Uterus (tissue), 4 donors: Measurements from ENCODE around the gene EHMT1. TPM values are rescaled to one million over a fixed set of nuclear protein-coding genes. Genes with fewer than 3 reads are reported as not detected.
"Not testable (repeated sequence)": the region's sequence is repeated elsewhere in the genome, so short reads cannot be mapped to it uniquely, and the experiment has no call there.

Experiments
- DNase-seq, 2 donors: peaks; one replicate each; pipeline ENCODE4 v3.0.0-alpha.2; 2019 to 2020
- H3K27ac ChIP-seq, 2 donors: fragments of 200-600 bp; sonication (generic); 1 replicate in 1 of 2; 2 replicates in 1 of 2; pipeline ENCODE4 v1.5.1; 2016 to 2018
- H3K27me3 ChIP-seq, 2 donors: fragments of 200-600 bp; sonication (generic); one replicate each; pipeline ENCODE4 v1.5.1; 2018 to 2019; ENCODE audit warnings: control low read depth in 1 of 2
- H3K36me3 ChIP-seq, 2 donors: fragments of 200-600 bp; sonication (generic); one replicate each; pipeline ENCODE4 v1.5.1; 2019; ENCODE audit warnings: control low read depth in 1 of 2
- H3K4me1 ChIP-seq, 2 donors: fragments of 200-600 bp; sonication (generic); one replicate each; pipeline ENCODE4 v1.5.1; 2018 to 2019; ENCODE audit warnings: control low read depth in 1 of 2
- H3K4me3 ChIP-seq, 2 donors: fragments of 200-600 bp; sonication (generic); 1 replicate in 1 of 2; 2 replicates in 1 of 2; pipeline ENCODE4 v1.5.1; 2018 to 2019; ENCODE audit warnings: mild to moderate bottlenecking in 1 of 2
- H3K9me3 ChIP-seq, 2 donors: fragments of 200-600 bp; sonication (generic); one replicate each; pipeline ENCODE4 v1.5.1; 2019; ENCODE audit warnings: control low read depth in 1 of 2
- POLR2A ChIP-seq, 2 donors: fragments of 450-650 bp; IDR thresholded peaks; one replicate each; pipeline ENCODE4 v1.6.1; 2016; ENCODE audit warnings: antibody characterized with exemption in 2 of 2, mild to moderate bottlenecking in 1 of 2, moderate library complexity in 1 of 2
- intact Hi-C: fragments of 100-400 bp; cut with DNase I; formaldehyde crosslinking; loops from one replicate; pipeline ENCODE4 v1.15.1; 2023; ENCODE audit warnings: low total_unique reads
- total RNA-seq, 4 donors: library from RNA; depleted of rRNA in 3 of 4; stranded (reverse); fragments of >200 nt in 3 of 4; gene quantifications; one replicate each; pipeline versions ENCODE4 v1.1.0 to v1.2.4, GENCODE V29; 2014 to 2023
- TF ChIP-seq, protein P1 (sequence below), 4 experiments: fragments of 200-600 bp in 2 of 4; fragments of 450-650 bp in 2 of 4; sonication (generic) in 2 of 4; IDR thresholded peaks; one replicate each; pipeline ENCODE4 v1.5.1; 2016 to 2019; ENCODE audit warnings: antibody characterized with exemption in 4 of 4, mild to moderate bottlenecking in 2 of 4, moderate library complexity in 1 of 4
- donor health status: DM: yes; HTN: yes; CAD: no.

Gene EHMT1
- total RNA-seq, 4 donors from 2014 or later: 32.6 to 109 (median 74.9) TPM

DNA sequence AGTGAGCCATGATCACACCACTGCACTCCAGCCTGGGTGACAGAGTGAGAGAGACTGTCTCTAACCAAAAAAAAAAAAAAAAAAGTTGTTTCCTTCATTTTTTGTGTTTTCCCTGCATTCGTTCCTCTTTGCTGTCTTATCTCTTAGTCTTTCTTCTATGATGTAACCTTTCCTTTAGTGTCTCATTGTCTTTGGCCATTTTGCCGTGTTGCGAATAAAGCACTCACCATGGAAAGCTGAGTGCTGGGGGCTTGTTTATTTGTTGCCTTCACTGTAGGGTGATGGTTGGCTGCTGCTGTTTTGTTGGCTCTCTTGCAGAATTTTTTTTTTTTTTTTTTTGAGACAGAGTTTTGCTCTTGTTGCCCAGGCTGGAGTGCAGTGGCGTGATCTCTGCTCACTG lies 7.7 kb downstream of the EHMT1 start:
- intact Hi-C loops: no loop called here
- Histone ChIP-seq H3K9me3 (no peaks in the 10 kb centered on the region), H3K4me1 (peaks cover 1 to 9% of the 10 kb centered on the region in 2 donors), H3K36me3 (no peaks in the 10 kb centered on the region), H3K27ac (no peak overlapping the region), H3K4me3 (no peak overlapping the region), H3K27me3 (no peaks in the 10 kb centered on the region)
- TF ChIP-seq POLR2A (IDR thresholded peaks at IDR 0.05): no peak
- TF ChIP-seq, protein P1, sequence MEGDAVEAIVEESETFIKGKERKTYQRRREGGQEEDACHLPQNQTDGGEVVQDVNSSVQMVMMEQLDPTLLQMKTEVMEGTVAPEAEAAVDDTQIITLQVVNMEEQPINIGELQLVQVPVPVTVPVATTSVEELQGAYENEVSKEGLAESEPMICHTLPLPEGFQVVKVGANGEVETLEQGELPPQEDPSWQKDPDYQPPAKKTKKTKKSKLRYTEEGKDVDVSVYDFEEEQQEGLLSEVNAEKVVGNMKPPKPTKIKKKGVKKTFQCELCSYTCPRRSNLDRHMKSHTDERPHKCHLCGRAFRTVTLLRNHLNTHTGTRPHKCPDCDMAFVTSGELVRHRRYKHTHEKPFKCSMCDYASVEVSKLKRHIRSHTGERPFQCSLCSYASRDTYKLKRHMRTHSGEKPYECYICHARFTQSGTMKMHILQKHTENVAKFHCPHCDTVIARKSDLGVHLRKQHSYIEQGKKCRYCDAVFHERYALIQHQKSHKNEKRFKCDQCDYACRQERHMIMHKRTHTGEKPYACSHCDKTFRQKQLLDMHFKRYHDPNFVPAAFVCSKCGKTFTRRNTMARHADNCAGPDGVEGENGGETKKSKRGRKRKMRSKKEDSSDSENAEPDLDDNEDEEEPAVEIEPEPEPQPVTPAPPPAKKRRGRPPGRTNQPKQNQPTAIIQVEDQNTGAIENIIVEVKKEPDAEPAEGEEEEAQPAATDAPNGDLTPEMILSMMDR (IDR thresholded peaks at IDR 0.05): no peak
- no peak for DNase-seq

DNA sequence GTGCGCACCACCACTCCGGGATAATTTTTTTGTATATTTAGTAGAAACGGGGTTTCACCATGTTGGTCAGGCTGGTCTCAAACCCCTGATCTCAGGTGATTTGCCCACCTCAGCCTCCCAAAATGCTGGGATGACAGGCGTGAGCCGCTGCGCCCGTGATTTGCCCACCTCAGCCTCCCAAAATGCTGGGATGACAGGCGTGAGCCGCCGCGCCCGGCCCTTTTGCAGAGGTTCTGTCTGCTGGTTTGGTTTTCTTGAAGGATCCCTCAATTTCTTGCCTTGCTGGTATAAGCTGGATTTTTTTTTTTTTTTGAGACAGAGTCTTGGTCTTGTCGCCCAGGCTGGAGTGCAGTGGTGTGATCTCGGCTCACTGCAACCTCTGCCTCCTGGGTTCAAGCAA lies 8.6 kb downstream of the EHMT1 start:
- H3K4me3 ChIP-seq, intact Hi-C loops, H3K9me3 ChIP-seq, H3K27me3 ChIP-seq, H3K27ac ChIP-seq, DNase-seq, H3K36me3 ChIP-seq, H3K4me1 ChIP-seq: not testable (repeated sequence)

DNA sequence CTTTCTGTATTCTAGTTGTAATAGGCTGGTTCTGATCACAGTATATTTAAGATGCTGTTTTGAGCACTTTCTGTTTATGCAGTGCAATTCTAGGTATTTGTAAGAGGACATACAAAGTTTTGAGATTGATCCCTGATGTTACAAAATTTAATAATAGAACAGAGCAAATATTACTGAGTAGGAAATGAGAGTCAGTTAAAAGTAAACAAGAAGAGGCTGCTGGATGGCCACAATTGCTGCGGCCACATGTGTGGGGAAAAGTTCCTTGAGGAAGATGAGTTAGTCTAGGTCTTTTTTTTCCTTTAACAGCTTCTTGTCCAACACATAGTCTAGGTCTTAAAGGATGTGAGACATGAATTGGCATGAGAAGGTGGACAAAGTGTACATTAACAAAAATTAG lies 11.3 kb downstream of the EHMT1 start:
- no peaks in the 10 kb centered on the region for H3K36me3 ChIP-seq
- intact Hi-C loops: no loop called here
- H3K27me3 ChIP-seq: no peaks in the 10 kb centered on the region
- TF ChIP-seq POLR2A (IDR thresholded peaks at IDR 0.05): no peak
- TF ChIP-seq, protein P1 (IDR thresholded peaks at IDR 0.05): no peak
- H3K4me3 ChIP-seq: no peak overlapping the region
- H3K27ac ChIP-seq: no peak overlapping the region
- H3K9me3 ChIP-seq: no peaks in the 10 kb centered on the region
- DNase-seq: no peak
- peaks cover 0 to 9% of the 10 kb centered on the region in 2 donors for H3K4me1 ChIP-seq

DNA sequence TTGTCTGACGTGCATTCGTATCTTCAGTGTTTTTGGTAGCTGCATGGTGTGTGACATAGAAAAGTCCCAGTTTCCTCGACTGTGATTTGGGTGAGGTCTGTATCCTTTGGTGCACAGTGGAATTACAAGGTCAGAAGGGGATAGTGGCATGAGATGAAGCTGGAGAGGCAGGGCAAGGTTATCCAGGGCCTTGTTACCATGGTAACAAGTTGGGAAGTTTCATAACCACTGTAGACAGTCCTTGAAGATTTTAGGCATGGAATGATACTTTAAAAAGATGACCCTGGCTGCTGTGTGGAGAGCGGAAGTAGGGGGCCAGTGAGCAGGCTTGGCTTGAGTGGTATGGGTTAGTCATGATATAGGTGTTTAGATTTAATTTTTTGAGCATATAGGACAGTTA lies 11.9 kb downstream of the EHMT1 start:
- intact Hi-C loops: no loop called here
- DNase-seq: no peak
- H3K9me3 ChIP-seq: no peaks in the 10 kb centered on the region
- H3K4me3 ChIP-seq: no peak overlapping the region
- no peak overlapping the region for H3K27ac ChIP-seq
- no peaks in the 10 kb centered on the region for H3K36me3 ChIP-seq
- no peaks in the 10 kb centered on the region for H3K27me3 ChIP-seq
- TF ChIP-seq, protein P1 (IDR thresholded peaks at IDR 0.05): no peak
- TF ChIP-seq POLR2A (IDR thresholded peaks at IDR 0.05): no peak
- H3K4me1 ChIP-seq: peaks cover 0 to 9% of the 10 kb centered on the region in 2 donors

DNA sequence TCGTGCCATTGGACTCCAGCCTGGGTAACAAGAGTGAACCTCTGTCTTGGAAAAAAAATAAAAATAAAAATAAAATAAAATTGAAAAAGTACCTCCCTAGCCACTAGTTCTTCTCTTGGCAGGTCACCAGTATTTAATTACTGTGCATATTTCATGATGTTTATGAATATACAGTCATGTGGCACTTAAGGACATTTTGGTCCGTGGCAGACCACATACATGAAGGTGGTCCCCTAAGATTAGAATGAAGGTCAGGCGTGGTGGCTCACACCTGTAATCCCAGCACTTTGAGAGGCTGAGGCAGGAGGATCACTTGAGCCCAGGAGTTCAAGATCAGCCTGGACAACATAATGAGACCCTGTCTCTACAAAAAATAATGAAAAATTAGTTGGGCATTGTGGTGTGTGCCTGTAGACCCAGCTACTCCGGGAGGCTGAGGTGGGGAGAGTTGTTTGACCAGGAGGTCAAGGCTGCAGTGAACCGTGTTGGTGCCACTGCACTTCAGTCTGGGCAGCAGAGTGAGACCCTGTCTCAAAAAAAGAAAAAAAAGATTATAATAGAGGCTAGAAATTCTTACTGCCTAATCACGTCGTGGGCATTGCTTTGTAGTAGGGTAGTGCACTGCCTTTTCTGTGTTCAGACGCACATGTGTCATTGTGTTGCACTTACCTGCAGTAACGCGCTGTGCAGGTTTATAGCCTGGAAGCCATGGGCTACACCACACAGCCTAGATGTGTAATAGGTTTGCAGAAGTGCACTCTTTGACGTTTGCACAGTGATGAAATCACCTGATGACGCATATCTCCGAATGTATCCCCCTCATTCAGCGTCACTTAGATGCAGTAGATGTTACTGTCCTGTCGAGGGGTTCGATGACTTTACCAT lies 12.8 kb downstream of the EHMT1 start:
- TF ChIP-seq, protein P1 (IDR thresholded peaks at IDR 0.05): no peak
- TF ChIP-seq POLR2A (IDR thresholded peaks at IDR 0.05): no peak
- no peaks in the 10 kb centered on the region for H3K27me3 ChIP-seq
- intact Hi-C loops: no loop called here
- no peaks in the 10 kb centered on the region for H3K9me3 ChIP-seq
- no peak overlapping the region for H3K27ac ChIP-seq
- DNase-seq: no peak
- H3K4me3 ChIP-seq: no peak overlapping the region
- peaks cover 0 to 9% of the 10 kb centered on the region in 2 donors for H3K4me1 ChIP-seq
- no peaks in the 10 kb centered on the region for H3K36me3 ChIP-seq
